Pons (tissue), 1 donor: ENCODE measurements around the gene BIRC5.
"Not testable (repeated sequence)": the region's sequence is repeated elsewhere in the genome, so short reads cannot be mapped to it uniquely, and the experiment has no call there.

Experiments
- DNase-seq: peaks from one replicate; pipeline ENCODE4 v3.0.0-alpha.2; 2016; ENCODE audit warnings: low spot score

Gene BIRC5

GRCh38 chr17:78240012-78240655, 26.1 kb downstream of the BIRC5 start:
- no peak for DNase-seq

GRCh38 chr17:78240839-78241238, 26.8 kb downstream of the BIRC5 start:
- DNase-seq = no peak

GRCh38 chr17:78241277-78242023, 27.4 kb downstream of the BIRC5 start:
- DNase-seq = peak; percentile 99

GRCh38 chr17:78242024-78242742, 28.1 kb downstream of the BIRC5 start:
- no peak for DNase-seq

- DNase-seq = no peak
Measured at GRCh38 chr17:78247304-78247703, 33.3 kb downstream of the BIRC5 start.

- DNase-seq = peak; percentile 59
Measured at GRCh38 chr17:78248051-78248914, 34.2 kb downstream of the BIRC5 start.

- no peak for DNase-seq
Measured at GRCh38 chr17:78249074-78249817, 35.2 kb downstream of the BIRC5 start.

GRCh38 chr17:78249818-78250806, 36.1 kb downstream of the BIRC5 start:
- no peak for DNase-seq

- DNase-seq = peak; percentile 83
Measured at GRCh38 chr17:78250891-78251772, 37.1 kb downstream of the BIRC5 start.

- DNase-seq = no peak
Measured at GRCh38 chr17:78251773-78252103, 37.7 kb downstream of the BIRC5 start.

- no peak for DNase-seq
Measured at GRCh38 chr17:78252111-78252634, 38.1 kb downstream of the BIRC5 start.

GRCh38 chr17:78252701-78253635, 38.9 kb downstream of the BIRC5 start:
- no peak for DNase-seq

GRCh38 chr17:78253636-78253945, 39.5 kb downstream of the BIRC5 start:
- not testable (repeated sequence) for DNase-seq

- DNase-seq = peak; percentile 64
Measured at GRCh38 chr17:78253946-78254672, 40.1 kb downstream of the BIRC5 start.

- no peak for DNase-seq
Measured at GRCh38 chr17:78255029-78255656, 41.1 kb downstream of the BIRC5 start.

GRCh38 chr17:78255953-78256706, 42.1 kb downstream of the BIRC5 start:
- DNase-seq = no peak
